Endothelial cell of umbilical vein (primary cell): Measurements from ENCODE around the gene RHBDD3. TPM values are rescaled to one million over a fixed set of nuclear protein-coding genes. Genes with fewer than 3 reads are reported as not detected.

Experiments
- BruUV-seq: library from RNA; stranded (reverse); fragments of 400-500 nt; replicated peaks from 2 replicates; lab custom pipeline; 2021; lab: Mats Ljungman, UMichigan
- CTCF ChIA-PET: fragments of 300-600, 350-600 bp; sonication (Branson Sonifier 250); formaldehyde crosslinking; loops from one replicate; lab custom pipeline; 2021; ENCODE audit warnings: antibody characterized with exemption, inconsistent platforms; lab: Charles Lee
- POLR2A ChIA-PET: fragments of 300-600, 350-600 bp; sonication (Branson Sonifier 250); formaldehyde crosslinking; loops from one replicate; lab custom pipeline; 2021; ENCODE audit warnings: antibody characterized with exemption, inconsistent platforms; lab: Charles Lee
- DNase-seq: peaks from one replicate; pipeline ENCODE4 v3.0.0-alpha.2; 2011; ENCODE audit warnings: low read depth, low spot score
- FAIRE-seq: peaks from 2 replicates; lab custom pipeline; 2011; peaks lifted over from hg19 to GRCh38; lab: Jason Lieb, UNC
- H2AFZ ChIP-seq: 2 replicates; pipeline ENCODE4 v1.6.0; 2012; ENCODE audit warnings: low read depth, low read length, control low read depth, inconsistent platforms
- H3K27ac ChIP-seq: 2 replicates; pipeline ENCODE4 v1.5.1; 2011; ENCODE audit warnings: low read depth, mild to moderate bottlenecking, control low read depth, low read length, moderate library complexity; ENCODE audit not compliant: insufficient read depth
- H3K27me3 ChIP-seq, 2 experiments: 2 replicates each; pipeline versions ENCODE4 v1.6.0 to v1.6.1; 2011; ENCODE audit warnings: low read length in 2 of 2, mixed read lengths in 1 of 2; ENCODE audit not compliant: control insufficient read depth in 2 of 2, insufficient read depth in 2 of 2
- H3K36me3 ChIP-seq, 2 experiments: 2 replicates in 1 of 2; 3 replicates in 1 of 2; pipeline ENCODE4 v1.5.1; 2011; ENCODE audit warnings: low read length in 2 of 2, mild to moderate bottlenecking in 1 of 2, moderate library complexity in 1 of 2; ENCODE audit not compliant: control insufficient read depth in 2 of 2, insufficient read depth in 2 of 2; ENCODE audit errors: extremely low read depth in 1 of 2
- H3K4me1 ChIP-seq: 3 replicates; pipeline ENCODE4 v1.5.1; 2011; ENCODE audit warnings: mild to moderate bottlenecking, low read length; ENCODE audit not compliant: control insufficient read depth, insufficient read depth; ENCODE audit errors: extremely low read depth
- H3K4me2 ChIP-seq: 2 replicates; pipeline ENCODE4 v1.6.1; 2011; ENCODE audit warnings: low read length, control low read depth, mixed read lengths; ENCODE audit not compliant: insufficient read depth
- H3K4me3 ChIP-seq, 3 experiments: fragments of 200-600 bp in 1 of 3; sonication (generic), shearing (Covaris generic) in 1 of 3; replicated peaks in 1 of 3; 2 replicates each; pipeline ENCODE4 v1.5.1; 2011 to 2016; ENCODE audit warnings: control low read depth in 3 of 3, low read length in 3 of 3, mild to moderate bottlenecking in 2 of 3, inconsistent platforms in 1 of 3, low read depth in 1 of 3, moderate library complexity in 1 of 3; ENCODE audit not compliant: insufficient read depth in 1 of 3
- H3K79me2 ChIP-seq: 2 replicates; pipeline ENCODE4 v1.6.0; 2012; ENCODE audit warnings: low read length, inconsistent platforms; ENCODE audit not compliant: control insufficient read depth, insufficient read depth
- H3K9ac ChIP-seq: replicated peaks from 2 replicates; pipeline ENCODE3; 2011; ENCODE audit warnings: low read length, control low read depth; ENCODE audit not compliant: insufficient read depth; ENCODE audit errors: extremely low read depth
- H3K9me1 ChIP-seq: replicated peaks from 3 replicates; pipeline ENCODE4 v1.6.0; 2011; ENCODE audit warnings: mild to moderate bottlenecking, low read length; ENCODE audit not compliant: control insufficient read depth, insufficient read depth; ENCODE audit errors: extremely low read depth
- H3K9me3 ChIP-seq: replicated peaks from 2 replicates; pipeline ENCODE4 v1.5.1; 2012; ENCODE audit warnings: low read length, inconsistent platforms; ENCODE audit not compliant: control insufficient read depth, insufficient read depth
- H4K20me1 ChIP-seq: replicated peaks from 2 replicates; pipeline ENCODE3; 2011; ENCODE audit warnings: mild to moderate bottlenecking, low read length; ENCODE audit not compliant: control insufficient read depth, insufficient read depth; ENCODE audit errors: extremely low read depth
- CTCF ChIP-seq, 2 donors: IDR thresholded peaks; 1 replicate in 1 of 2; 2 replicates in 1 of 2; pipeline ENCODE4 v1.5.1; 2011; ENCODE audit warnings: low read length in 2 of 2, mild to moderate bottlenecking in 2 of 2, moderate library complexity in 2 of 2, control low read depth in 1 of 2, inconsistent platforms in 1 of 2, low read depth in 1 of 2; ENCODE audit not compliant: insufficient read depth in 1 of 2; ENCODE audit errors: extremely low read depth in 1 of 2
- EZH2 ChIP-seq: IDR thresholded peaks from 2 replicates; pipeline ENCODE4 v1.6.1; 2012; ENCODE audit warnings: borderline replicate concordance, low read depth, mild to moderate bottlenecking, moderate library complexity, low read length, inconsistent platforms; ENCODE audit not compliant: severe bottlenecking
- FOS ChIP-seq: IDR thresholded peaks from 2 replicates; pipeline ENCODE4 v1.6.1; 2011; ENCODE audit warnings: mild to moderate bottlenecking, low read length, moderate library complexity, borderline replicate concordance; ENCODE audit not compliant: insufficient read depth
- GATA2 ChIP-seq: IDR thresholded peaks from 2 replicates; pipeline ENCODE4 v1.7.0; 2011; ENCODE audit warnings: low read depth, mild to moderate bottlenecking, moderate library complexity, mixed read lengths, low read length; ENCODE audit not compliant: insufficient read length, insufficient read depth
- JUN ChIP-seq: IDR thresholded peaks from 2 replicates; pipeline ENCODE4 v1.6.1; 2011; ENCODE audit warnings: borderline replicate concordance, low read depth; ENCODE audit not compliant: insufficient read length, insufficient read depth
- MAX ChIP-seq: IDR thresholded peaks from 2 replicates; pipeline ENCODE4 v1.6.1; 2011; ENCODE audit not compliant: insufficient read depth, insufficient read length
- MYC ChIP-seq: IDR thresholded peaks from one replicate; pipeline ENCODE4 v1.6.1; 2011; ENCODE audit warnings: mild to moderate bottlenecking, low read depth, low read length
- POLR2A ChIP-seq: IDR thresholded peaks from 2 replicates; pipeline ENCODE4 v1.6.1; 2012; ENCODE audit warnings: low read depth, mild to moderate bottlenecking, control low read depth, low read length
- POLR2AphosphoS5 ChIP-seq: IDR thresholded peaks from 2 replicates; pipeline ENCODE4 v1.6.1; 2012; ENCODE audit warnings: low read depth, mild to moderate bottlenecking, control low read depth, low read length, moderate library complexity; ENCODE audit not compliant: insufficient read depth
- dilution Hi-C: fragments of 300-500 bp; cut with MboI; formaldehyde crosslinking; loops from one replicate; pipeline ENCODE4 v1.15.0; 2019; ENCODE audit warnings: low sequenced_read_pairs; ENCODE audit not compliant: extremely low pct_ligation_motif_present
- intact Hi-C: fragments of 100-400 bp; cut with micrococcal nuclease; formaldehyde crosslinking; loops from one replicate; pipeline ENCODE4 v1.10.0; 2022
- polyA plus RNA-seq, 4 experiments: library from polyadenylated mRNA; depleted of rRNA in 3 of 4; stranded (reverse) in 3 of 4; unstranded in 1 of 4; fragments of >200 nt; gene quantifications; 2 replicates each; pipeline versions ENCODE4 v1.2.1 to v1.2.3, GENCODE V29; 2011 to 2012; ENCODE audit warnings: missing spikeins in 1 of 4
- total RNA-seq: library from RNA; stranded (reverse); gene quantifications from 2 replicates; pipeline ENCODE4 v1.2.3, GENCODE V29; 2021

RHBDD3 gene
- total and polyA plus RNA-seq, 2 donors (not counting 3 experiments of a cell fraction or from before 2014, with no cell fraction given), result 31.3 to 37.2 TPM

GRCh38 chr22:29226351-29226981 is 41.3 kb downstream of the RHBDD3 start:
- H3K27me3 ChIP-seq, result no peaks in the 10 kb centered on the region
- no peaks in the 10 kb centered on the region for H3K9me3 ChIP-seq
- no peak overlapping the region for H3K9ac ChIP-seq
- ChIA-PET CTCF (interaction anchor here (0.7 to 3.3 kb wide), 4 partner anchors 16 to 1002 kb away, joined by 3 to 18 read pairs (median 4); no protein-coding TSS in a partner anchor), POLR2A (no interaction called here)
- no peak overlapping the region for H3K4me3 ChIP-seq
- H3K4me2 ChIP-seq, result no peak overlapping the region
- dilution Hi-C loops, result no loop called here
- intact Hi-C loops, result no loop called here
- FAIRE-seq (no peak), DNase-seq (no peak)
- H3K4me1 ChIP-seq, result no peaks in the 10 kb centered on the region
- no peaks in the 10 kb centered on the region for H3K79me2 ChIP-seq
- no TSS peak for BruUV-seq
- no peak overlapping the region for H2AFZ ChIP-seq
- no peaks in the 10 kb centered on the region for H3K36me3 ChIP-seq
- H3K27ac ChIP-seq, result no peak overlapping the region
- no peaks in the 10 kb centered on the region for H3K9me1 ChIP-seq
- TF ChIP-seq JUN (no peak), FOS (no peak), POLR2AphosphoS5 (no peak), CTCF (IDR thresholded peaks at IDR 0.05; ENCODE audit: extremely low read depth in 1 of 2, insufficient read depth in 1 of 2, low read depth in 1 of 2, low read length in 2 of 2) (no peak), MAX (no peak), POLR2A (no peak), EZH2 (no peak), MYC (no peak), GATA2 (no peak)
- no peaks in the 10 kb centered on the region for H4K20me1 ChIP-seq
